Umbilical cord (tissue), 2 donors: ENCODE measurements around the gene SUGCT. TPM values are rescaled to one million over a fixed set of nuclear protein-coding genes. Genes with fewer than 3 reads are reported as not detected.
"Not testable (repeated sequence)": the region's sequence is repeated elsewhere in the genome, so short reads cannot be mapped to it uniquely, and the experiment has no call there.

ENCODE experiments used
- DNase-seq: peaks from one replicate; pipeline ENCODE4 v3.0.0-alpha.2; 2015; ENCODE audit warnings: low spot score
- total RNA-seq: library from RNA; depleted of rRNA; stranded (reverse); fragments of >200 nt; gene quantifications from one replicate; pipeline ENCODE4 v1.2.3, GENCODE V29; 2014; ENCODE audit warnings: low replicate concordance; ENCODE audit not compliant: insufficient read depth

Gene SUGCT
- total RNA-seq, 1 donor from 2014 or later = 33.5 TPM

GRCh38 chr7:40611095-40611871, 476.5 kb downstream of the SUGCT start:
- DNase-seq = no peak

- DNase-seq = no peak
These were observed 477.5 kb downstream of the SUGCT start for GRCh38 chr7:40612298-40612697.

- DNase-seq = no peak
These were observed 484.8 kb downstream of the SUGCT start for GRCh38 chr7:40619647-40620046.

- DNase-seq = no peak
These were observed 486.8 kb downstream of the SUGCT start for GRCh38 chr7:40621592-40621998.

GRCh38 chr7:40622941-40623501, 488.2 kb downstream of the SUGCT start:
- no peak for DNase-seq

- DNase-seq = no peak
These were observed 489.1 kb downstream of the SUGCT start for GRCh38 chr7:40623863-40624262.

- not testable (repeated sequence) for DNase-seq
These were observed 492.6 kb downstream of the SUGCT start for GRCh38 chr7:40627361-40627760.

GRCh38 chr7:40629891-40630290, 495.1 kb downstream of the SUGCT start:
- no peak for DNase-seq

GRCh38 chr7:40634118-40634517, 499.3 kb downstream of the SUGCT start:
- DNase-seq = no peak

- no peak for DNase-seq
These were observed 503.9 kb downstream of the SUGCT start for GRCh38 chr7:40638545-40639320.

GRCh38 chr7:40640566-40640965, 505.8 kb downstream of the SUGCT start:
- DNase-seq = no peak

GRCh38 chr7:40641701-40642100, 506.9 kb downstream of the SUGCT start:
- DNase-seq = no peak

GRCh38 chr7:40643664-40644063, 508.9 kb downstream of the SUGCT start:
- DNase-seq = no peak

- DNase-seq = no peak
These were observed 509.8 kb downstream of the SUGCT start for GRCh38 chr7:40644454-40645188.

GRCh38 chr7:40645197-40645596, 510.4 kb downstream of the SUGCT start:
- no peak for DNase-seq

GRCh38 chr7:40646717-40647116, 511.9 kb downstream of the SUGCT start:
- no peak for DNase-seq

GRCh38 chr7:40647719-40648118, 512.9 kb downstream of the SUGCT start:
- no peak for DNase-seq

GRCh38 chr7:40649247-40649646, 514.4 kb downstream of the SUGCT start:
- no peak for DNase-seq

- not testable (repeated sequence) for DNase-seq
These were observed 516.1 kb downstream of the SUGCT start for GRCh38 chr7:40650903-40651302.

GRCh38 chr7:40654171-40654570, 519.4 kb downstream of the SUGCT start:
- DNase-seq = no peak

- DNase-seq = no peak
These were observed 520.6 kb downstream of the SUGCT start for GRCh38 chr7:40655426-40655825.

- no peak for DNase-seq
These were observed 521.5 kb downstream of the SUGCT start for GRCh38 chr7:40656349-40656748.
